ENCODE results near the gene THYN1.
"Not testable (repeated sequence)": the region's sequence is repeated elsewhere in the genome, so short reads cannot be mapped to it uniquely, and the experiment has no call there.

Gene THYN1

GRCh38 chr11:134253188-134253993 is at the start of gene THYN1, which contains the start of gene ACAD8:
Gene THYN1, minus strand, starts transcription at chr11:134253352. Its CDS starts 470 bp downstream, at chr11:134252882.
Gene ACAD8, plus strand, starts transcription at chr11:134253568. Its CDS starts 33 bp downstream, at chr11:134253601.
- peak; percentile 96 for DNase-seq

- no peak for DNase-seq
Observed at GRCh38 chr11:134294664-134295063, 41.5 kb upstream of the THYN1 start.

DNA sequence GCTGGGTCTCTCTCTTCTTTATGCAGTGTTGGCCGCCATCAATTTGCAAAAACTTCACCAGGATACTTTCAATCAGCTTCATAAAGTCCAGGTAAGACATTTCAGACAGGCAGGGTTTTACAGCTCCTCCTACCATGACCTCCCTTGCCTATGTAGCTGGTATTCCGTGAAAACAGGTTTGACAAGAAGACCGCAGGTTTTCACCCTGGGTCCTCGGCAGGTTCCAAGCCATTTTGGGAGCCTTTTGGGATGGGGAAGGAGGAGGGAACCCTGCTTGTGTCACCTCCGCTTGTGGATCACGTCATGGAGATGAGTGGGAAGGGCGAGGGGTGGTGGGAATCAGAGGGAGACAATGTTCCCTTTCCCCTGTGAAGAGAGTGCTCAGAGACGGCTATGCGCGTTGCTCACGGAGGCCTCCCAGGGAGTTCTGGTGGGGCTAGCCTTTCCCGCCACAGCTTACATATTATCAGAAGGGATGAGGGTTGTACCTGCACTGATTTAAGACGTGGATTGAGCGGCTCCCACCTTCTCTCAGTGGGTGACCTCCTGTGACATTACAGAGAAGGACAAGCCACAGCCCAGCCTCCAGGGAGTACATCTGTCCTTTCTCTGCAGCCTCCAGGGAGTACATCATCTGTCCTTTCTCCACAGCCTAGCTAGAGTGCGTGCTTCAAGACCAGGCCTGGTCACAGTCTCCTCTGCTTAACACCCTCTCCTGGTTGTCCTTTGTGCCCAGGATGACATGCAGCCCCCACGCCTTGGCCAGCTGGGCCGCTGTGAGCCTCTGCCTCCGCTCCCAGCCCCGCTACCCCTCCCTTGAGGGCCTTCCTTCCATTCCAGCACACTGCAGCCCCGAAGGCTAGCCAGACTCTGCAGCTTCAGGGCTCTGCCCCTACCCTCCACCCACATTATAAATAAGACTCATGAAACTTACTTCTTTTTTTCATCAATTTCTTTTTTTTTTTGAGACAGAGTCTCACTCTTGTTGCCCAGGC is 40.3 kb upstream of the THYN1 start:
- DNase-seq, result no peak

DNA sequence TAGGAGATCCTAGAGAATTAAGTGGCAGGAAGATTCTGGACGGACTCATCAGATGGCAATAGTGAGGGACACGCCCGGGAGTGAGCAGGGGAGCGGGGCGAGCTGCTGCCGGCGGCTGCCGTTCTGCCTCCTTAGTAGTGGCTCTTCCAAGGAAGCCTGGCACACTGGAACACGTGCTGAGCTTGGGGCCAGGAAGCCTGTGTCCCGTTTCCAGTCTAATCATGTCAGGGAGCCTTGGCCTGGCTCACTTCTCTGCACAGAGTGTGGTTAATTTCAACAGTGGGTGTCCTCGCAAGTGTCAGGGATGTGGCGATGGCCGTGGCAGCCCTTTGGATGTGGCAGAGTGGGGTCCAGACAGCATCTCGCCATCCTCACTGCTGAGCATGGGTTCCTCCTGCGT is 39.5 kb upstream of the THYN1 start:
- DNase-seq, result no peak

DNA sequence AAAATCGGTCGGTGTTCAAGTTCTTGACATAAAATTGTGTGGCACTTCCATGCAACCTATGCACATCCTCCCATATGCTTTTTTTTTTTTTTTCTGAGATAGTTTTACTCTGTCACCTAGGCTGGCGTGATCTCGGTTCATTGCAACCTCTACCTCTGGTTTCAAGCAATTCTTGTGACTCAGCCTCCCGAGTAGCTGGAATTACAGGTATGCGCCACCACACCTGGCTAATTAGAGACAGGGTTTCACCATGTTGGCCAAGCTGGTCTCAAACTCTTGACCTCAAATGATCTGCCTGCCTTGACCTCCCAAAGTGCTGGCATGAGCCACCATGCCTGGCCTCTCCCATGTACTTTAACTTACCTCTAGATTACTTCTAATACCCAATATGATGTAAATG is 38.0 kb upstream of the THYN1 start:
- DNase-seq, result no peak

DNA sequence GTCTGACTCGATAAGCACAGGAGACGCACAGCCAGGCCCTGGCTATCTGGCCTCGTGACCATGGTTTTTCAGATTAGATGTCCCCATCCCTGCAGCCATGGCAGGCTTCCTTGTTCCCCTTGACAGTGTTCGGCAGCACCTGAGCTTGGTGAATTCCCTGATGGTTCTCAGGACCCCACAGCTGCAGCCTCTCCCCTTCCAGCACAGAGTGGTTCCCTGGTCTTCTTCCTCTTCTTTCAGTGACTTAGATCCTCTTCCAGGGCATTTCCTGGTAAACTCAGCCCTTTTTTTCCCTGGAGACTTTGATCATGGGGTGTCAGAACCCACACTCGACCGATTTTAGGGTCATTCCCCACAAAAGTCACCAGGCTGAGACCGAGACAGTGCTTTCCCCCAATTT is 37.5 kb upstream of the THYN1 start:
- DNase-seq, result no peak

DNA sequence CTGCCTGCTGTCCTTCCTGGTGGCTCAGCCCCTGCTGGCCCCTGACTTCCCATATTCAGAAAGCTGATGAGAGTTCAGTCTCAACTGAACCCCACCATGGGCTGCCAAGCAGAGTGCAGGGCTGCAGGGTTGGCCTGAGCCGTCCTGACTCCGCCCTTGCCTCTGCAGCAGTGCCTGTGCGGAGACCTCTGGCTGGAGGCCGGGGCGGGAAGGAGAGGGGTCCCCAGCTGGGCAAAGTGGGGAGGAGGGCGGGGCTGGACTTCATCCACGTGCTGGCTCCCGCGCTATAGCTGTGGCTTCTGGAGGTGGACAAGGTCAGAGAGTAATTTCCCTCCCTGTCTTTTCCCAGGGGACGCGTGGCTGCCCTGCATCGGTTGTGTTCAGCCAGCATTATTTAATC is 36.6 kb upstream of the THYN1 start:
- DNase-seq, result no peak

- no peak for DNase-seq
Observed at GRCh38 chr11:134289167-134289566, 36.0 kb upstream of the THYN1 start.

GRCh38 chr11:134288486-134288885 is 35.3 kb upstream of the THYN1 start:
- DNase-seq, result no peak

GRCh38 chr11:134287561-134287960 is 34.4 kb upstream of the THYN1 start:
- no peak for DNase-seq

GRCh38 chr11:134284349-134284748 is 31.2 kb upstream of the THYN1 start:
- not testable (repeated sequence) for DNase-seq

GRCh38 chr11:134283461-134284230 is 30.5 kb upstream of the THYN1 start:
- DNase-seq, result no peak

DNA sequence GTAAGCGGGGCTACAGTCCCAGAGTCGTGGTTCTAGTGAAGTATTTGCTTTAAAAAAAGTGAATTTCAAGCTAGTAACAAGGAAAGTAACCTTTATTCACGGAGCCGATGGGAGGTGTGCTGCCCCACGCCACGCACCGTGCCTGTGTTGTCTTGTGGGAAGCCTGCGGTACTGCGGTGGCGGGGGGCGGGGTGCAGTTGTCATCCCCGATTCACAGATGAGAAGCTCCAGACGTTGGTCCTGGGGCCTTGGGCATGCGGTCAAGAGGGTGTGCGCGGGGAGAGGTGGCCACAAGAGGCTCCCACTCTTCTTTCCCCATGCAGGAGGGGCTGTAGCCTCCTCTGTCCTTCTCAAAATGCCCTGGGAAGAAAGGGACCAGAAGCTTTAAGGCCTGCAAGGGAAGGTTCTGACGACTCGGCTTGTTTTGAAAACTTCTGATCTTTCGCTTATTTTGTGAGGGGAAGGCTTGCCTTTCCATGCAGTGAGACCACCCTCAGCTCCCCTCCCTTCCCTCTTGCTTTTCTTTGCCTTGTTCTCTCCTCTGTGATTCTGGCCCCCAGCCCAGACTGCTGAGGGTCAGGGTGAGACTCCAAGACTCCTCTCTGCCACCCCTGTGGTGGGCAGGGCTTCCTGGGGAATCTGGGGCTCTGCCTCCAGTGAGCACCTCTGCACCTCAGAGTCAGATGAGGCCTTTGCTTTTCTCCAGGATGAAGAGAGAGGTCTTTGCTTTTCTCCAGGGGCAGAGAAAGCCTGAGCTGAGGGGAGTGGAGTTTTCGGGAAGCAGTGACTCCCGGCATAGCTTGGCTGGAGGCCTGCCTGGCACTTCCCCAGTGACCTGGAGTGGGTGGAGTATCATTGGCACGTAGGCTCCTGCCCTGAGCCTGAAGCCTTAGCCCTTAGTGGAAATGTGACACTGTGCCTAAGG is 29.2 kb upstream of the THYN1 start:
- no peak for DNase-seq

DNA sequence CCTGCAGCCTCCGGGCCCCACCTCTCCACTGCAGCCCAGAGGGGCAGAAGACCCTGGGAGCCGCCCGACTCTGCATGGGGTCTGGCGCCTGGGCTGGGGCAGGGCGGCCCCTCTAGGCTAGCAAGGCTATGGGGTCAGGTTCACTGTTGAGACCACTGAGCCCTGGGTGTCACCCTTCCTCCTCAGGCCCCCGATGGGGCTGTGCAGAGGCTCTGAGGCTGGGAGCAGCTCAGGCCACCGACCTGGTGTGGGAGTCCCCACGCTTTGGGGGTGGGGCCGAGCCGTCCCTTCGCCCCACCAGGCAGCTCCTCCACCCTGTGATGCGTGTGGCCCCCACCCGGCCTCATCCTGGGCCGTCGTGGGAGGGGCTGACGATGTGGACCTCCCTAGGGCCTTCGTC is 28.5 kb upstream of the THYN1 start:
- DNase-seq, result not testable (repeated sequence)

GRCh38 chr11:134278356-134278755 is 25.2 kb upstream of the THYN1 start:
- DNase-seq, result no peak

- no peak for DNase-seq
Observed at GRCh38 chr11:134277183-134278001, 24.2 kb upstream of the THYN1 start.

DNA sequence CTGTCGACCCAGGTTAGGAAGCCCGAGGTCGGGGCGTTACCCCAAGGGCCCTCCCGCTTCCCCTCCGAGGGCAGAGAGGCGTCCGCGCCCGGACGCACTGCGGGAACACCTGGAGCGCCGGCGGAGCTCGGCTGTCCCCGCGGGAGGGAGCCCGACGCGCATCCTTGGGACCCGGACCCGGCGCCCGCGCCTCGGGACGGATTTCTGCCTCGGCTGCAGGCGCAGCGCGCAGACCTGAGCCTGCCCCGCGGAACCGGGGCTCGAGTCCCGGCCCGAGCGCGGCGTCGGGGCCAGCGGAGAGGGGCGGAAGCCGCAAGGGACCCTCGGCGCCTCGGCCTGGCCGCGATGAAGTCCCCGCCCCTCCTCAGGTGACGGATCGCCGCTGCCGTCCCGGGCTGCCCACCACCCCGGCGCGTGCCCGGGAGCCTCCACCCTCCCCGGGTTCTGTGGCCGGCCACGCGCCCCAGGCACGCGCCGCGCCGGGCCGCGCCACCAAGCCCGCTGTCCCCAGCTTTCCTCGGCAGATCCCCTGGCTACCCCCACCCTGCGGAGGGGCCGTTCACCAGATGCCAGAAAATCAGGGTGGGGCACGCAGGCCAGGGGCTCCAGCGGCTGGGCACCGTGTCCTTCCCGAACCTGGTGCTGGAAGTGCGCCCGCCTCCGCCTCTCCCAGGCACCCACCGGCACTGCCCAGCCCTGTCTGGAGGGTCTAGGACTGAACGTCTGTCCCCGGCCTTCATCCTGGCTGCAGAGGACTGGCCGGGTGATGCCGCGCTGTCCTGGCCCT is 23.4 kb upstream of the THYN1 start:
- no peak for DNase-seq

- no peak for DNase-seq
Observed at GRCh38 chr11:134275534-134276395, 22.6 kb upstream of the THYN1 start, which contains the start of gene GLB1L3. Gene GLB1L3, plus strand, starts transcription at chr11:134276379. Its CDS starts 362 bp downstream, at chr11:134276741.

GRCh38 chr11:134275188-134275533 is 22.0 kb upstream of the THYN1 start:
- DNase-seq, result no peak

Measured in left hindlimb (tissue), 1 donor.